ENCODE results near the gene CASP2. TPM values are rescaled to one million over a fixed set of nuclear protein-coding genes. Genes with fewer than 3 reads are reported as not detected.
A peak's percentile ranks its signal among the peaks of the same experiment; 100 is the strongest.

The CASP2 gene
- total and polyA plus RNA-seq, 4 donors: 7.7 to 40.0 (median 23.3) TPM

DNA sequence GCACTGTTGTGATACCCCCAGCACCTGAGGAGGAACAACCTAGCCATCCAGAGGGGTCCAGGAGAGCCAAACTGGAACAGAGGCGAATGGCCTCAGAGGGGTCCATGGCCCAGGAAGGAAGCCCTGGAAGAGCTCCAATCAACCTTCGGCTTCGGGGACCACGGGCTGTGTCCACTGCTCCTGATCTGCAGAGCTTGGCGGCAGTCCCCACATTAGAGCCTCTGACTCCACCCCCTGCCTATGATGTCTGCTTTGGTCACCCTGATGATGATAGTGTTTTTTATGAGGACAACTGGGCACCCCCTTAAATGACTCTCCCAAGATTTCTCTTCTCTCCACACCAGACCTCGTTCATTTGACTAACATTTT lies 1.6 kb upstream of the CASP2 start:
- no peak for DNase-seq
- Histone ChIP-seq H3K27ac (ENCODE audit: low read depth in 1 of 2, low read length in 1 of 2) (no peak overlapping the region), H3K9ac (ENCODE audit: insufficient read depth in 1 of 2, low read length in 2 of 2) (no peak overlapping the region), H3K36me3 (ENCODE audit: control insufficient read depth in 4 of 4, insufficient read depth in 4 of 4, low read length in 4 of 4) (peaks cover 0 to 2% (median 0%) of the 10 kb centered on the region in 4 donors), H3K9me3 (ENCODE audit: control insufficient read depth in 4 of 4, insufficient read depth in 3 of 4, low read length in 3 of 4) (no peaks in the 10 kb centered on the region), H3K4me1 (ENCODE audit: control insufficient read depth in 5 of 5, insufficient read depth in 5 of 5, low read length in 5 of 5) (peaks cover 3 to 28% (median 10%) of the 10 kb centered on the region in 5 donors), H3K4me3 (no peak overlapping the region), H3K27me3 (ENCODE audit: control insufficient read depth in 3 of 3, insufficient read depth in 3 of 3, low read length in 2 of 3) (no peaks in the 10 kb centered on the region)
- WGBS, 2 donors: 97% methylated on average over 6 of the region's 6 CpGs
- no peak for ATAC-seq (ENCODE audit: insufficient read depth, low FRiP score)
- TF ChIP-seq, protein P1, sequence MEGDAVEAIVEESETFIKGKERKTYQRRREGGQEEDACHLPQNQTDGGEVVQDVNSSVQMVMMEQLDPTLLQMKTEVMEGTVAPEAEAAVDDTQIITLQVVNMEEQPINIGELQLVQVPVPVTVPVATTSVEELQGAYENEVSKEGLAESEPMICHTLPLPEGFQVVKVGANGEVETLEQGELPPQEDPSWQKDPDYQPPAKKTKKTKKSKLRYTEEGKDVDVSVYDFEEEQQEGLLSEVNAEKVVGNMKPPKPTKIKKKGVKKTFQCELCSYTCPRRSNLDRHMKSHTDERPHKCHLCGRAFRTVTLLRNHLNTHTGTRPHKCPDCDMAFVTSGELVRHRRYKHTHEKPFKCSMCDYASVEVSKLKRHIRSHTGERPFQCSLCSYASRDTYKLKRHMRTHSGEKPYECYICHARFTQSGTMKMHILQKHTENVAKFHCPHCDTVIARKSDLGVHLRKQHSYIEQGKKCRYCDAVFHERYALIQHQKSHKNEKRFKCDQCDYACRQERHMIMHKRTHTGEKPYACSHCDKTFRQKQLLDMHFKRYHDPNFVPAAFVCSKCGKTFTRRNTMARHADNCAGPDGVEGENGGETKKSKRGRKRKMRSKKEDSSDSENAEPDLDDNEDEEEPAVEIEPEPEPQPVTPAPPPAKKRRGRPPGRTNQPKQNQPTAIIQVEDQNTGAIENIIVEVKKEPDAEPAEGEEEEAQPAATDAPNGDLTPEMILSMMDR (IDR thresholded peaks at IDR 0.05; ENCODE audit: control extremely low read depth, extremely low read depth): no peak

- Histone ChIP-seq H3K9ac (ENCODE audit: insufficient read depth in 1 of 2, low read length in 2 of 2) (no peak overlapping the region), H3K27ac (ENCODE audit: low read depth in 1 of 2, low read length in 1 of 2) (peak overlapping the region; percentile 47 to 85), H3K4me1 (ENCODE audit: control insufficient read depth in 5 of 5, insufficient read depth in 5 of 5, low read length in 5 of 5) (peaks cover 3 to 28% (median 10%) of the 10 kb centered on the region in 5 donors), H3K36me3 (ENCODE audit: control insufficient read depth in 4 of 4, insufficient read depth in 4 of 4, low read length in 4 of 4) (peaks cover 0 to 6% (median 4%) of the 10 kb centered on the region in 4 donors), H3K4me3 (peak overlapping the region; percentile 35), H3K27me3 (ENCODE audit: control insufficient read depth in 3 of 3, insufficient read depth in 3 of 3, low read length in 2 of 3) (no peaks in the 10 kb centered on the region), H3K9me3 (ENCODE audit: control insufficient read depth in 4 of 4, insufficient read depth in 3 of 4, low read length in 3 of 4) (no peaks in the 10 kb centered on the region)
- TF ChIP-seq, protein P1 (IDR thresholded peaks at IDR 0.05; ENCODE audit: control extremely low read depth, extremely low read depth): no peak
- ATAC-seq (ENCODE audit: insufficient read depth, low FRiP score) (no peak), DNase-seq (no peak)
- WGBS, 2 donors: 71% methylated on average over 17 of the region's 17 CpGs
Measured at GRCh38 chr7:143287339-143287934, 714 bp upstream of the CASP2 start.

DNA sequence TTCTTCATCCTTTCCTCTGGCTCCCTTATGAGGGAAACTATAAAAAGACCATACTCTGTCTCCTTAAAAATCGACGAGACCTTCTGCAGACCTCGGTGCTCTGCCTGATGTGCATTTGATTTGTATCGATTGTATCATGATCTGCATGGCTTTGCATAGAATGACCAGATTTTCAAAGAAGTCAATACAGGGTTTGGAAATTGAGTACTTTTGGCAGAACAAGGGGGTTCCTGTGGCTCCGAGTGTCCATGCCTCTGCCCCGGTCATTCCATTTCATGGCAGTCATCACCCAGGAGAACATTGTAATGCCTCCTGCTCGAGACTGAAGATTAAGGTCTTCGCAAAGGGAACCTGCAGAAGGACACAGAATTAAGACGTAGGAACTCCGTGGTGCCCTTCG lies 685 bp downstream of the CASP2 start:
- peak overlapping the region; percentile 92 to 96 for H3K9ac ChIP-seq (ENCODE audit: insufficient read depth in 1 of 2, low read length in 2 of 2)
- DNase-seq: peak in 1 of 3 donors; percentile 50

More for the DNA sequence above, 685 bp downstream of the CASP2 start:
- peaks cover 0 to 27% (median 10%) of the 10 kb centered on the region in 5 donors for H3K4me1 ChIP-seq (ENCODE audit: control insufficient read depth in 5 of 5, insufficient read depth in 5 of 5, low read length in 5 of 5)
- H3K27ac ChIP-seq (ENCODE audit: low read depth in 1 of 2, low read length in 1 of 2): peak overlapping the region; percentile 75 to 81
- H3K9me3 ChIP-seq (ENCODE audit: control insufficient read depth in 4 of 4, insufficient read depth in 3 of 4, low read length in 3 of 4): no peaks in the 10 kb centered on the region
- no peak for ATAC-seq (ENCODE audit: insufficient read depth, low FRiP score)
- WGBS, 2 donors: 1 to 2% methylated on average over 11 of the region's 11 CpGs
- peaks cover 0 to 17% (median 9%) of the 10 kb centered on the region in 4 donors for H3K36me3 ChIP-seq (ENCODE audit: control insufficient read depth in 4 of 4, insufficient read depth in 4 of 4, low read length in 4 of 4)
- TF ChIP-seq, protein P1 (IDR thresholded peaks at IDR 0.05; ENCODE audit: control extremely low read depth, extremely low read depth): no peak
- H3K4me3 ChIP-seq: peak overlapping the region; percentile 53
- no peaks in the 10 kb centered on the region for H3K27me3 ChIP-seq (ENCODE audit: control insufficient read depth in 3 of 3, insufficient read depth in 3 of 3, low read length in 2 of 3)
